Osteocyte (in vitro differentiated cells): ENCODE results near the gene NPC1L1. TPM values are rescaled to one million over a fixed set of nuclear protein-coding genes. Genes with fewer than 3 reads are reported as not detected.

Experiments used
- DNase-seq: peaks from one replicate; pipeline ENCODE4 v3.0.0; 2021; ENCODE audit warnings: mixed read lengths; ENCODE audit not compliant: unreplicated experiment; ENCODE audit errors: extremely low spot score
- H3K27ac Mint-ChIP-seq: one replicate; pipeline ENCODE4 v1.8.0; 2021; ENCODE audit warnings: mild to moderate bottlenecking, mixed read lengths; ENCODE audit not compliant: unreplicated experiment
- H3K27me3 Mint-ChIP-seq: one replicate; pipeline ENCODE4 v1.8.0; 2021; ENCODE audit warnings: mixed read lengths; ENCODE audit not compliant: unreplicated experiment
- H3K36me3 Mint-ChIP-seq: one replicate; pipeline ENCODE4 v1.8.0; 2021; ENCODE audit warnings: mixed read lengths; ENCODE audit not compliant: unreplicated experiment
- H3K4me1 Mint-ChIP-seq: one replicate; pipeline ENCODE4 v1.8.0; 2021; ENCODE audit warnings: mixed read lengths; ENCODE audit not compliant: unreplicated experiment
- H3K4me3 Mint-ChIP-seq: one replicate; pipeline ENCODE4 v1.8.0; 2021; ENCODE audit warnings: mild to moderate bottlenecking, moderate library complexity, mixed read lengths; ENCODE audit not compliant: unreplicated experiment
- H3K9me3 Mint-ChIP-seq: one replicate; pipeline ENCODE4 v1.8.0; 2021; ENCODE audit warnings: mixed read lengths; ENCODE audit not compliant: unreplicated experiment
- total RNA-seq: library from RNA; stranded (reverse); gene quantifications from 2 replicates; pipeline ENCODE4 v1.2.1, GENCODE V29; 2021
- TF ChIP-seq, protein P1 (sequence below): fragments of 200-600 bp; sonication (generic); IDR thresholded peaks from 2 replicates; pipeline ENCODE4 v1.5.0; 2021; ENCODE audit warnings: antibody characterized with exemption, mild to moderate bottlenecking, moderate library complexity

NPC1L1 gene
- total RNA-seq, 1 donor from 2014 or later = not detected

DNA sequence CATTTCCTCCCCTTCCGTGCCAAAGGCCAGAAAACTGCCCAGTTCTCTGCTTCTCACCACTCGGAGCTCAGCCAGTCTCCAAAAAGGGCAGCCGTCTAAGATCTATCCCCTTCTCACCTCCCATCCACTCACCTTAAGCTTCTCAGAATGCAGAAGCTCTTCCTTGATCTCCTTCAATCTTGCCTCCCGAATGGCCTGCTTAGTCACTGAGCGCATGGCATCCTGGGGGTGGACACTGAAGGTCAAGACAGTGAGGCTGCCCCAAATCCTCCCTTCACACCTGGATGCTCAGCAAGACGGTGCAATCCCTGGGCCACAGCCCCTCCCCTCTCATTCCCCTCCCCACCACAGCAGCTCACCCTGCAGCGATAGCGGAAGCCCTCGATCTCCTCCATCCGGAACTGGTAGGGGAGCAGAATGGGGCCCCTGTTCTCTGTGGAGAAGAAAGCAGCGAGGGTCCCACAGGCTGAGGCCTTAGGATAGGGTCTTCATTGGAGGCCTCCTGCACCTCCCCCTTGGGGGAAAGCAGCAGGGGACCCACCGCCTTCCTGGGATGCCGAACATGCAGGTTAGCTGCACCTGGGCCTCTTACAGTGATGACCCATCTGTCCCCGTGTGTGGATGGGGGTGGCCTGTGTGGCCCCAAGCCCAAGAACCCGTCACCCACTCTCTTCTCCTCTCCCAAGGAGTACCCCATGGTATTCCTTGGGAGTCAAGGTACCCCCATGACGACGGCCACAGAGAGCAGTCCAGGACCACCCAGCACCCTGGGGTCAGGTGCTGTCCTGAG, 27.8 kb upstream of the NPC1L1 start:
- Mint-ChIP-seq H3K27ac (no peak overlapping the region), H3K4me3 (no peak overlapping the region), H3K4me1 (peaks cover 14% of the 10 kb centered on the region), H3K36me3 (peaks cover 64% of the 10 kb centered on the region), H3K27me3 (no peaks in the 10 kb centered on the region), H3K9me3 (no peaks in the 10 kb centered on the region)
- DNase-seq = no peak
- TF ChIP-seq, protein P1, sequence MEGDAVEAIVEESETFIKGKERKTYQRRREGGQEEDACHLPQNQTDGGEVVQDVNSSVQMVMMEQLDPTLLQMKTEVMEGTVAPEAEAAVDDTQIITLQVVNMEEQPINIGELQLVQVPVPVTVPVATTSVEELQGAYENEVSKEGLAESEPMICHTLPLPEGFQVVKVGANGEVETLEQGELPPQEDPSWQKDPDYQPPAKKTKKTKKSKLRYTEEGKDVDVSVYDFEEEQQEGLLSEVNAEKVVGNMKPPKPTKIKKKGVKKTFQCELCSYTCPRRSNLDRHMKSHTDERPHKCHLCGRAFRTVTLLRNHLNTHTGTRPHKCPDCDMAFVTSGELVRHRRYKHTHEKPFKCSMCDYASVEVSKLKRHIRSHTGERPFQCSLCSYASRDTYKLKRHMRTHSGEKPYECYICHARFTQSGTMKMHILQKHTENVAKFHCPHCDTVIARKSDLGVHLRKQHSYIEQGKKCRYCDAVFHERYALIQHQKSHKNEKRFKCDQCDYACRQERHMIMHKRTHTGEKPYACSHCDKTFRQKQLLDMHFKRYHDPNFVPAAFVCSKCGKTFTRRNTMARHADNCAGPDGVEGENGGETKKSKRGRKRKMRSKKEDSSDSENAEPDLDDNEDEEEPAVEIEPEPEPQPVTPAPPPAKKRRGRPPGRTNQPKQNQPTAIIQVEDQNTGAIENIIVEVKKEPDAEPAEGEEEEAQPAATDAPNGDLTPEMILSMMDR = no peak

DNA sequence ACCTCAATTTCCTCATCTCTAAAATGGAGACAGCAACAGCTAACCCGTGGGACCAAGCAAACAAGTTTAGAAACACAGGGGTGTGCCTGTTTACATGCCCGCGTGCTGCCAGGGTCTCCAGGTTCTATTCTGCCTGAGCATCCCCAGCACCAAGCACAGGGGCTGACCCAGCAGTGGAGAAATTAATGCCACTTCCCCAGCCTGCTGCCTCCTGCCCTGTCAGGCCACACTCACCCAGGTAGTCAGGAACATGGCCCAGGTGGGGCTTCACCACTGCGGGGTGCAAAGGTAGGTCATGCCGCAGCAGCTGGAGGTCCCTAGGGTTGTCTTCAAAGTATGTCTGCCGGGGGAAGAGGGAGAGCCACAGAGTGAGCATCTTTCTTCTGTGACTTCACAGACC, 26.8 kb upstream of the NPC1L1 start:
- no peak for DNase-seq
- TF ChIP-seq, protein P1 = no peak
- Mint-ChIP-seq H3K4me3 (no peak overlapping the region), H3K27me3 (no peaks in the 10 kb centered on the region), H3K36me3 (peaks cover 60% of the 10 kb centered on the region), H3K4me1 (peaks cover 8% of the 10 kb centered on the region), H3K27ac (peak overlapping the region; percentile 44), H3K9me3 (no peaks in the 10 kb centered on the region)

- Mint-ChIP-seq H3K27me3 (no peaks in the 10 kb centered on the region), H3K9me3 (no peaks in the 10 kb centered on the region), H3K36me3 (peaks cover 52% of the 10 kb centered on the region), H3K4me3 (no peak overlapping the region), H3K27ac (no peak overlapping the region), H3K4me1 (no peaks in the 10 kb centered on the region)
- TF ChIP-seq, protein P1 = no peak
- no peak for DNase-seq
Observed at GRCh38 chr7:44566680-44567079, 25.6 kb upstream of the NPC1L1 start.

- Mint-ChIP-seq H3K9me3 (no peaks in the 10 kb centered on the region), H3K27ac (no peak overlapping the region), H3K4me3 (no peak overlapping the region), H3K27me3 (no peaks in the 10 kb centered on the region), H3K4me1 (no peaks in the 10 kb centered on the region), H3K36me3 (peaks cover 49% of the 10 kb centered on the region)
- TF ChIP-seq, protein P1 = no peak
- DNase-seq = no peak
Observed at GRCh38 chr7:44565795-44566559, 24.8 kb upstream of the NPC1L1 start.
